Mammary epithelial cell (primary cell): Measurements from ENCODE around the gene ALK.

Source experiments
- CTCF ChIP-seq, 2 donors: IDR thresholded peaks in 1 of 2; conservative IDR thresholded peaks in 1 of 2; 2 replicates each; pipeline ENCODE4 v1.5.1; 2011 to 2012; ENCODE audit warnings: inconsistent platforms in 2 of 2, low read length in 2 of 2, mild to moderate bottlenecking in 2 of 2, control low read depth in 1 of 2, low read depth in 1 of 2; ENCODE audit not compliant: insufficient read depth in 1 of 2; ENCODE audit errors: extremely low read depth in 1 of 2
- EZH2 ChIP-seq: IDR thresholded peaks from 2 replicates; pipeline ENCODE4 v1.6.1; 2012; ENCODE audit warnings: low read length, inconsistent platforms, borderline replicate concordance

- TF ChIP-seq CTCF (conservative IDR thresholded peaks at IDR 0.05 in 1 of 2, IDR thresholded peaks at IDR 0.05 in 1 of 2; ENCODE audit: extremely low read depth in 1 of 2, insufficient read depth in 1 of 2, low read depth in 1 of 2, low read length in 2 of 2): no peak
- TF ChIP-seq EZH2: no peak
These were observed 480.3 kb downstream of the ALK start for GRCh38 chr2:29440921-29441623.
